HG03565 (cell line): ENCODE results near the gene CRMP1.

Source experiments
- ATAC-seq: cut with Tn5 transposase; IDR thresholded peaks from one replicate; pipeline ENCODE4 v1.9.1; 2021; ENCODE audit warnings: mild to moderate bottlenecking, moderate library complexity; ENCODE audit not compliant: unreplicated experiment

CRMP1 gene

DNA sequence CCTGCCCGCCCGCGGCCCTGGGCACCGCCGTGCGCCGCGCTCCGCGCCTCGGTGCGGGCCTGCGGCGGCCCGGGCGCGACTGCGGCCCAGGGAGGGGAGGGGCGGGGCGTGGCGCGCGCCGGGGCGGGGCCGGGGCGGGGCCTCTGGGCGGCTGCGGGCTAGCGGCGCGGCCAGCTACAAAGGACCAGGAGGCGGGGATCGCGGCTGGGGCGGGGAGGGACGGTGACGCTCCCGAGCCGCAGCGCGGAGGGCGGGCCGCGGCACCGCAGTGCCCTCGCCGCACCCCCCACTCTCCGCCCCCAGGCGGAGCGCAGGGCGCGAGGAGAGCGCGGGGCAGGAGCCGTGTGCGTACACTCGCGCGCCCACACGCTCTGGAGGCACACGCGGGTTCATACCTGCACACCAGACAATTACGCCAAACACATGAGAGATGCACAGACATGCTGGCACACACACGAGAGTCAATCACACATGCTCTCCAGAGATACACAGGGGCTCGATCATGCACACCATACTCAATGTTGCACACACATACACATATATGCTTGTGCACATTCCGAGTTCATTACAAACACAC is at the start of gene CRMP1:
Gene CRMP1, minus strand, starts transcription at position 83 of the 577 bp plus-strand sequence. CDS start 117 bp downstream, outside the sequence.
- ATAC-seq: no peak

DNA sequence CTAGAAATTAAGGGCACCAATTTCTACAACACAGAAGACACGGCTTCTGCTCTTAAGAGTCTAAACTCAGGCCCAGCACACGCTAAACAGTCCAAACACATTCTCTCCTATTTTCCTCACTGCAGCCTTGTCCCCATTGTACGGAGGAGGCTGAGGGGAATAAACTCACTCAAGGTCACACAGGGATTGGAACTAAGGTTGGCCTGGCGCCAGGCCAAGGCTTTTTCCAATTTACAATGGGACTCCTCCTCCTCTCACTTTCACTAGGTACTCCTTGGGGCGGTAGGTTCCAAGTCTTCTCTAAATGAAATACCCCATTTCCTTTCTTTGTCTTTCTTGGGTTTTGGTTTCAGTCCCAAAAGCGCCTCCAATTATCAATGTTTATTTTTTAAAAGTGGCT is 48.7 kb upstream of the CRMP1 start:
- ATAC-seq: no peak

DNA sequence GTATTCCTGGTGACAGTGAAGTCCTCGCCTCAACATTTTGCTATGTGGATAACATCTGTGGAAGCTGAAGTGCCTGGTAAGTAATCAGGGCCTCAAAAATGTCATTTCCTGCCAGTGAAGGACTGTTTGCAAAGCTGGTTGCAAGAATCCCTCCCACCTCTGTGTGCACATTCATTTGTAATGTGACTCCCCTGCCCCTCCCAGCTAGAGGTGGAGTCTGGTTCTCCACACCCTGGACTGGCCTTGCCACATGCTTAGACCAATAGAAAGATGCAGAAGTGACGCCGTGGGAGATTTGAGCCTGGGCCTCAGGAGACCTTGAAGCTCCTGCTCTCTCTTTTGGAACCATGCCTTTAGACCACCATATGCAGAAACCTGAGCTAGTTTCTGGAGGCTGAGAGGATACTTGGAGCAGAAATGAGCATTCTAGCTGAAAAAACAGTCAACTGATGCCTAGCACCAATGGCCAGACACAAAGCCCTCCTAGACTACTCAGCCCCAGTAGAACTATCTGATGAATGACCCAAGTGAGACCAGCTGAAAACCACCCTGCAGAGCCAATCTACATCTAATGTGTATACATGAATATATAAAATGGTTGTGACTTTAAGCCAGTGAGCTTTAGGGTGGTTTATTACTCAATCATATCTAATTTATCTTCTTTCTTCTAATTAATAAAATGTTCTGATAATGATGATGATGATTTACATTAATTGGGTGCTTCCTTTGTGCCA is 47.8 kb upstream of the CRMP1 start:
- ATAC-seq: no peak

DNA sequence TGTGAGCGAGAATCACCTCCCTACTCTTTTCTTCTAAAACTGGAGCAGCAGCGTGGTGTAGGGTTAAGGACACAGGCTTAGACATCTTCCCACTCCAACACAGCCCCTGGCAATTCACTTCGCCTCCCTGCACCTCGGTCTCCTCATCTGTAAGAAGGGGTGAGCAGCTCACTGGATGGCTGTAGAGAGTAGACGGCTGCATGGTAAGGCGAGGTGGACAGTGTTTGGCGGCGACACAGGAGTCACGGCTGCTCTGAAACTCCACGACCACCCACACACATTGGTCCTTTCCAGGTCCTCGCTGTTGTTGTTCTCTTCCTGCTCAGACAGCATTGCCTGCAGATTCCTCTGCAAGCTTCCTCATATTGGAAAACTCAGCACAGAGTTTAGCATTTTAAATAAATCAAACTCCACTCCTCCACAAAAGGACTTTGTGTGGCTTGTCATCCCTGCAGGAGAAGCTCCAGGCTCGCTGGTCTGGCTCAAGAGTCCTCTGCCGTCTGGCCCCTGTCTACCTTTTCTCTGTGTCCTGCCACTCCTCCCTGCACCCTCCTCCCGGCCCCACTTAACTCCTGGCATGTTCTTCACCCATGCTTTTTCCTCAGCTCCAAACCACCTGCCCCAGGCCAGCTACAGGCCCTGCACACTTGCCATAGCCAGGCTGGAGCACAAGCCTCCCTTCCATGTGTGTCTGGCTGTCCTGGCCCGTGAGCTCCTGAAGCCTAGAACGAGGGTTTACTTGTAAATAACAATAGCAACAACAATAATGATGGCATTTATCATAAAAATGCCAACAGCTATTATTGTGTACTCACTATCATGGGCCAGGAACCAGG is 41.3 kb upstream of the CRMP1 start:
- ATAC-seq: no peak

DNA sequence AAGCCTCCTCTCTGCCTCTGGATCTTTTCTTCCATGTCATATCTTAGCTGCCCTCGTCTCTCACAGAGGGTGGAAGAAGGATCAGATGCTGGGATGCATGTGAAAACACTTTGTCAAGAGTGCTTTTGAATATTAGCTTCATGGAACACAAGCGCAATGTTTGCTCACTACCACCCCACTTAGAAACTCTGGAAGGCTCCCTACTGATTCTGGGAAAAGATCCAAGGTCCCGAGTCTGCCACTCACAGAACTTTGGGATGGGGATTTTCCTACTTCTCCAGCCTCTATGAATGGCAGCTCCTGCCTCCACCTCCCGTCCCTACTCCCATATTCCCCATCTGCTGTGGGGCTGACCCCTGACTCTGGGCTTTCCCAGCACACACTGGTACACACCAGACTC is 40.2 kb upstream of the CRMP1 start:
- no peak for ATAC-seq

DNA sequence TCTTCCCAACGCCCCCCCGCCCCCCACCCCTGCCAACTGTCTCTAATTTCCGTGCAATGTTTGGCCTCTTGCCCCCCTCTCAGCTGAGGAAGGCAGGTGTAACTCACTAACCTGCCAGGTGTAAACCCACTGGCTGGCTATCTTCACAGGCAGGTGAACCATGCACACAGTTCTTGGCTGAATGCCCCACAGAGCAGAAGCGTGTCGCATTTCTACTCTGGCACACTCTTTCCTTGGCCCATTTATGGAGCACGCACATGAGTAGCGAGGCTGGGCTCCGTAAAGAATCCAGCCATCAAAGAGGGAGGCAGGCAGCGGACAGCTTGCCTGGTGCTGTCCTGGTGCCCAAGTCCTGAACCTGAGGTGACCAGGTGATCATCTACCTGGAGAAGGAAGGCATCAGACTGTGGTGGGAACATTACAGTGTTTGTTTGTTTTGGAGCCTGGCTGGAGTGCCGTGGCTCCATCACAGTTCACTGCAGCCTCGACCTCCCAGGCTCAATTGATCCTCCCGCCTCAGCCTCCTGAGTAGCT is 39.2 kb upstream of the CRMP1 start:
- ATAC-seq: no peak

DNA sequence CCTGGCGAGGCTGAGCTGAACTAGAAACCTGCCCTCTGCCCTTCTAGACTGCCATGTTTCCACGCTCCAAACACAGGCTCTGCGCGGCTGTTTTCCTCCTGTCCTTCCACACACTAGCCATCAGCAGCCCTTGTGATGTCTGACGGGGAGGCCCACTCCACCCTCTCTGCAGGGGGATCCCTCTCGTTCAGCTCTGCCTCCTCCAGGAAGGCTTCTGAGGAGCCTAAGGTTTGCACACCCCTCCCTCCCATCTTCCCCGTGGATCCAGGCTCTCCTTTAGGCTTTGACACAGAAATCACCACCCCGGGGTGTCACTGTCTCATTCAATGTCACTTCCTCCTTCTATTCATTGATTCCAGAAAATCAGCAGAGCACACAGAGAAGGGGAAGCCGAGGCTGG is 38.6 kb upstream of the CRMP1 start:
- ATAC-seq: no peak

DNA sequence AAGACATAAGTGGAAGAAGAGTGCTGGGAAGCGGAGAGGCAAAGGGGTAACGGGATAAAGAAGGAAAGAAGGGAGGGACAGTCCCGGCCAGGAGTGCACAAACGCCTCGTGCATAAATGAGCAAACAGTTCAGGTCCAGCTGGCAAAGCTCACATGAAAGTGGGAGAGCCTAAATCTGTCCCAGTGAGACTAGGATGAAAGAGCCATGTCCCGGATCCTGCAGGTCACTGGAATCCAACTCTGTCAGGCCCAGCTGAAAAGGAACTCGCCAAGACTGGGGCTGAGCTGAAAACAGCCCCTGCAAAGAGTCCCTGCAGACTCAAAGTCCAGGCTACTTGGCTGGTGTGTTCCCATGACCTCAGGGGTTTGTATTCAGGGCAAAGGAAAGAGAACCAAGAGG is 38.0 kb upstream of the CRMP1 start:
- no peak for ATAC-seq

DNA sequence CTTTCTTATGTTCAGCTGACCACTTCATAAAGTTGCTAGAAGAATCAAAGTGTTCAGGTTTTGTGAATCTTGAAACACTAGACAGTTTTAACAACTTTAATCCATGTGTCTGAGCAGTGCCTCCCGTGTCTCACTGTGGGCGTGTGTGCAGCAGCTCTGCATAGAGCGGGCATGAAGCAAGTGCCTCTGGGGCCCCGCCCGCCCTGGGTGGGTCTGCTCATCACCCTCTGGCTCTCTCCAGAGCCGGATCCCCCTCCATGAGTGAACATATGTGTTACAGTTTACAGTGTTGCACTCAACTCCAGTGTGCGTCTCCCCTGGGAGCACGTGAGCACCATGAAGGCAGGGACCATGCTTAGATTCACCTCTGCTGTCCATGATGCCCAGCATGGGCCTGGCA is 37.6 kb upstream of the CRMP1 start:
- ATAC-seq: no peak

DNA sequence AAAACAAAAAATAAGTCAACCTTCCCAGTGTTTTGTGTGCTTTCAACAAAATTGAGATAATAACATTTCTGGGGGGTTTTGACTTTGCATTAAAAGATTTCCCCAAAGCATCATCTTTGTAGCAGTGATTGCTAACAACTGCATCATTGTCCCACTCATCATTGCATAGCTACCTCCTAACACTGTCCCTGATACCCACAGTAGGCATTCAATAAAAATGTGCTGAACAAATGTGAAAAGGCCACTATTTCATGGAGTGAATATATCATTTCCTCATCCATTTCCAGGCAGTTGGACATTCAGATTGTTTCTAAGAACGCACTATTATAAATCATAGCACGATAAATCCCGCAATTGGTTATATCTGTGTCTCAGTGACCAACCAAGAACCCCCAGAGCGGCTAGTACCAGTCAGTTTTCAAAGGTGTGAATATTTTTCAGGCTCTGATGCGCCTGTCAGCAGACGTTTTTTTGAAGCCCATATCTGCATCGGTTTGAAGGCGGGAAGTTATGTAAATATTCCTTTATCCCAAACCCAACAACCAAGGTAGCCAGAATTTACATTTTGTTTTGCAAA is 36.0 kb upstream of the CRMP1 start:
- no peak for ATAC-seq

DNA sequence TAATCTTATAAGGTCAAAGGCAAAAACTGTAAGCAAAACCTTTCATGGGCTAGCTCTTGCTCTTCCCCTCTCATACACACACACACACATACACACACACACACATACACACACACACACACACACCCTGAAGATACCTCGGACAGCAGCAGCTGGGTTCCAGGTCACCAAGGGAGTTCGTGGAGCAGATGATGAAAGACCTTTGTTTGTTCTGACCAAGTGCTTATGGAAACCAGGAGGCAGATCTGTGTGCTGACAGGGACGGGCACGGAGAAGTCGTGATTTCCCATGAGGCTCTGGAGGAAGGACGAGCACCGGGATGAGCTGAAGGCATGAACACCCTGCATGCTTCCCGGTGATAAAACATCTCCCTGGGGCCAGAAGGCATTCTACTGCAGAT is 35.4 kb upstream of the CRMP1 start:
- ATAC-seq: no peak

DNA sequence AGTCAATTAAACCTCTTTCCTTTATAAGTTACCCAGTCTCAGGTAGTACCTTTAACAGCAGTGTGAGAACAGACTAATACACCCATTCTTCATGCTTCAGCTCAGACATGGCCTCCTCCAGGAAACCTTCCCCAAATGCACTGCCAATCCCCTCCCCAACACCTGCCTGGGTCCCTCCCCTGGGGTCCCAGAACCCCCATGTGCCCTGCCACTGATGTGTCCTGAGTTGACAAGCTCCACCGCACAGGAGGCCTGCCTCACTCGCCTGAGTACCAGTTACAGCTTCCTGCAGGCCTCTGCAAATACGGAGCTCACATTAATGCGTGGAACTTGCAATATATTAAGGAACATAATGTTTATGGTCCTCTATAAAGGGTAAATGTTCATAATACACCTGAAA is 34.9 kb upstream of the CRMP1 start:
- ATAC-seq: no peak

DNA sequence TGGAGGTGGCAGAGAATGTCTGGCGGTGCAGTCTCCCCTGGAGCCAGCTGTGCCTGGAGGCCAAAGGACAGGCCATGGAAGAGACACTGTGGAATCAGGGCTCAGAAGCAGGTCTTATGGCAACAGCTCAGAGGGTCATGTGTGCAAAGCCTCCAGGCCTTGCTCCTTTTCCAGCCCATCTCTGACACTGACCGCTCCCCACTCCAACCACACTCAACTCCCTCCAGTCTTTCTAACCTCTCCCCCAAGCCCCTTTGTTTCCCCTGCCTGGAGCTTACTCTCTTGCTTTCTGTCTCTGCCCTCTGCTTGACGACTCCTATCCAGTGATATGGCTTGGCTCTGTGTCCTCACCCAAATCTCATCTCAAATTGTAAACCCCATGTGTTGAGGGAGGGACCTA is 34.2 kb upstream of the CRMP1 start:
- no peak for ATAC-seq

DNA sequence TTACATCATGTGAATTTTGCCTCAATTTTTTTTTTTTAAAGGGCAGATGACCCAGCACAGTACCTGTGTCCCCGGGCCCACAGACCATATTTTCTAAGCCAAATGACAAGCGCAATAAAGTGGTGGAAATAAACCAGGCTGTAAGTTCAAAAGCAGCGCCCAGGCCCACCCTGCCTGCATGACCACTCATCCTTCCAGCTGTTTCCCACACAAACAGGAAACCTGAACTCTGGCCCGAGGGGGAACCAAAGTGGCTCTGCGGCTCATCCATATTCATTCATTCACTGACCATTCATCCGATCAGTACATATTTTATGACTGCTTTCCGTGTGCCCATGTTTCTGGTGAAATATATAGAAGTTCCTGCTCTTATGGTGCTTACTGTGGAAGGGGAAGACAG is 33.7 kb upstream of the CRMP1 start:
- ATAC-seq: no peak

DNA sequence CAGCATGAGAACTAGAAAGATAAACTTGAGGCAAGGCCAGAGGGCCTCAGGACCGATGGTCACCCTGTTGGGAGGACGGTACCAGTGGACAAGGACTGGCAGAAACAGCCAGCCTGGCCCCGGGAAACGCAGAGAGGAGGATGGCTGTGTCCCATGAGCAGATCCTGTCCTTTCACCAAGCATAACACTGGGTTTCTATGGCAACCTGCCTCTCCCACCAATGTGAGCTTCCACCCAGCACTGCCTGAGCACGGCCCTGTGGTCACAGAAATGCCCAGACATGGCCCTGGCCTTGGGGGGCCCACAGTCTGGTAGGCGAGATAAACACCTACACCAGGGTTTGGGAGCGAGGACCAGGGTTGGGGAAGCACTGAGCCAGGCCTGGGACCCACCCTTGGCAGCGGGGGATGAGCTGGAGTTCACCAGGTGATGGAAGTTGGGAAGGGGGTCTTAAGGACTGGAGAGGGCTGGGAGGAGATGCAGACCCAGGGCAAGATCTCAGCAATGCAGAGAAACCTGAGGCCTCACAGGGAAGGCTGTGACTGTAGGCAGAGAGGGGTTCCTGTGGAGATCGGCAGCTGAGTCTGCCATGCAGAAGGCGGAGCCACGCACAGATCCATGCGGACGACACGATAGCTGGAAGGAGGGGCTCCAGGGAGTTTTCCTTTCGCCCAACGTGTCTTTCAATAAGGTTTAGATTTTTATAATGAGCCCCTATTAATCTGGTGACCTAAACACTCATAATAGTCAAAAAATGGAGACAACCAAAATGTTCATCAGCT is 32.7 kb upstream of the CRMP1 start:
- ATAC-seq: no peak

DNA sequence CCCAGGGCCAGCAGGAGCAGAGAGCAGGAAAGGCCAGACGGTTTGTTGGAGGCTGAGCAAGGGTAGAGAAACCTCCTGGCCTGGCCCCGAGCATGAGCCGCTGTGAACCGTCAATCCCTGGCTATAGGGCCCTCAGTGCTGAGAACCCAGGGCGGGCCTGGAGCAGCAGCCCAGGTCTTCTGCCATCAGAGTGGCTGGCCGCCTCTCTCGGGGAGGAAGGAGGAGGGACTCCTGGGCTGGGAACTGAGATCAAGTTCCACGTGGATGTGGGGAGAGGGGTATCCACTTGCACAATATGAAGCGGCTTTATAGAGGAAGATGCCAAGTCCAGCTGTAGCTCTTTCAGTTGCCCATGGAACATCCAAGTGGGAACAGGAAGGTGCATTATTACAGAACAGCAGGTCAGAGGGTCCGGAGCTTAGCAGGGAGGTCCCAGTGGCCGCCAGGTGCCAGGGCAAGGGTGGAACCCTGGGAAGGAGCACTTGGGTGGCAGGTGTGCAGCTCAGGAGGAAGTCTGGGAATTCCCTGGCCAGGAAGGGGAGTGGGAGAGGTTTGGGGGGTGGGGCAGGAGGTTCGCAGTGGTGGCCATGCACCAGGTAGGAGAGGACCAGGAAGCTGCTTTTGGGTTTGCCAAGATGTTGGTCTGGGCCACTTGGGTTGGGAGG is 31.7 kb upstream of the CRMP1 start:
- no peak for ATAC-seq

DNA sequence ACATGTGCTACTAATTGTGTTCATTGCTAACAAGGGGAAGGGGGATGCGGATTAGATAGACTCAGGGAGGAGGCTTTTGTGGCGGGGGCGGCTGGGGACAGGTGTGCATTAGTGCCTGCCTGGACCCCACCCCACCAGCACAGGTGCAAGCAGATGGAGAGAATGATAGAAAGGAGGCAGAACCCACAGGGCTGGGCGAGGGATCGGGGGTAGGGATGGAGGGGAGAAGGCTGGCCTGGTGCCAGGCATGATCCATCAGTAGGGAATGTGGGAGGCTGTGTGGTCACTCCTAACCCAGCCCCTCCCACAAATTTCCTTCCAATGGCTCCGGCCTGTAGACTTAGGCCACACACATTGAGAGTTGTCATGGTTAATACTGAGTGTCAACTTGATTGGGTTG is 30.5 kb upstream of the CRMP1 start:
- no peak for ATAC-seq

DNA sequence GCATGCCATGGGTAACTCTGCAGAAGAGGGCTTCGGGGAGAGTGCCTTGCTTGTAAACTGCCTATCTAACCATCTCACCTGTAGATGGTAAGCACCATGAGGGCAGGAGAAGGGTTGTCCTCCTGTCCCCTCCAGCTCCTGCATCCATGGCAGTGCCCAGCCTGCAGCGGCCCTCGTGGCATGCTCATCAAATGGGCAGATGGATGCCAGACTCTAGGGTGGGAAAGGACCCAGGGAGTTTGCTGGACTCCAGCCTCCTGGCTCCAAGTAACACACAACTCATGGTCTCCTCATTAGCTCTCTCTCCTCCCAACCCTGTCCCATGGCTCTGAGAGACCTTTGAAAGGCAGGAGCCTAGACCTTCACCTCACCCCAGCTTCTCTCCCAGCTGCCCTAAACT is 29.7 kb upstream of the CRMP1 start:
- ATAC-seq: no peak

DNA sequence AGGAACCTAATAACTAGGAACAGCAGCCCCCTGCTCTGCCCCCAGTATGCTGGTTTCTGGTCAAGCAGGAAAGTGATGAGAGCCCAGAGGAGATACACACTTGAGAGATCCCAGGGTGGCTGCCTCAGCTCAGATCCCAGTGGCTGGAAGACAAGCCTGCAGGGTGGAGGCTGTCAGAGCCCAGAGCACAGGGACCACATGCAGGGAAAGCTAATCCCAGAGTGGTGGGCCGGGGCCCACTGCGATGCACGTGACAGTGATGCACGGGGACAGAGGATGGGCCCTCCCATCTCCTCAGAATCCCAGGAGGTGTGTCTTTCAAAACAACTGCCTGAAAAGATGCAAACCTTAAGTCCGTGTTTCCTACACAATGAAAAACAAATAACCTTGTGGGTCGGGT is 29.1 kb upstream of the CRMP1 start:
- no peak for ATAC-seq
